NCI-H146 (cell line): ENCODE measurements around the gene NDUFA8.
"Not testable (repeated sequence)": the region's sequence is repeated elsewhere in the genome, so short reads cannot be mapped to it uniquely, and the experiment has no call there.

Source experiments
- DNase-seq: peaks from one replicate; lab custom pipeline; 2025; lab: John Stamatoyannopoulos, UW

NDUFA8 gene

GRCh38 chr9:122121391-122121790, 38.2 kb downstream of the NDUFA8 start:
- DNase-seq, result no peak

GRCh38 chr9:122120316-122121071, 39.1 kb downstream of the NDUFA8 start:
- no peak for DNase-seq

GRCh38 chr9:122119721-122120120, 39.9 kb downstream of the NDUFA8 start:
- DNase-seq, result no peak

- no peak for DNase-seq
Measured at GRCh38 chr9:122119166-122119521, 40.4 kb downstream of the NDUFA8 start.

GRCh38 chr9:122118343-122119165, 41.0 kb downstream of the NDUFA8 start:
- DNase-seq, result no peak

- not testable (repeated sequence) for DNase-seq
Measured at GRCh38 chr9:122117241-122117640, 42.3 kb downstream of the NDUFA8 start.

GRCh38 chr9:122116448-122117173, 43.0 kb downstream of the NDUFA8 start:
- no peak for DNase-seq

- DNase-seq, result no peak
Measured at GRCh38 chr9:122116040-122116439, 43.5 kb downstream of the NDUFA8 start.

GRCh38 chr9:122115176-122116035, 44.2 kb downstream of the NDUFA8 start:
- no peak for DNase-seq

GRCh38 chr9:122113574-122113973, 46.0 kb downstream of the NDUFA8 start:
- DNase-seq, result no peak

GRCh38 chr9:122112238-122112637, 47.3 kb downstream of the NDUFA8 start:
- DNase-seq, result no peak

GRCh38 chr9:122111413-122112085, 48.0 kb downstream of the NDUFA8 start:
- DNase-seq, result no peak

GRCh38 chr9:122110100-122110833, 49.3 kb downstream of the NDUFA8 start:
- DNase-seq, result no peak

- no peak for DNase-seq
Measured at GRCh38 chr9:122109035-122109813, 50.4 kb downstream of the NDUFA8 start.

GRCh38 chr9:122107291-122107805, 52.2 kb downstream of the NDUFA8 start:
- no peak for DNase-seq

GRCh38 chr9:122106576-122106975, 53.0 kb downstream of the NDUFA8 start:
- DNase-seq, result no peak

GRCh38 chr9:122103985-122104384, 55.6 kb downstream of the NDUFA8 start:
- no peak for DNase-seq

GRCh38 chr9:122102156-122102555, 57.4 kb downstream of the NDUFA8 start:
- no peak for DNase-seq

- no peak for DNase-seq
Measured at GRCh38 chr9:122100756-122101155, 58.8 kb downstream of the NDUFA8 start.
